GM12872 (cell line): Measurements from ENCODE around the gene KRT5.

ENCODE experiments used
- TF ChIP-seq, protein P1 (sequence below): IDR thresholded peaks from 3 replicates; pipeline ENCODE4 v1.5.1; 2011; ENCODE audit warnings: low read depth, mild to moderate bottlenecking, low read length, moderate library complexity; ENCODE audit not compliant: insufficient read depth

Gene KRT5

DNA sequence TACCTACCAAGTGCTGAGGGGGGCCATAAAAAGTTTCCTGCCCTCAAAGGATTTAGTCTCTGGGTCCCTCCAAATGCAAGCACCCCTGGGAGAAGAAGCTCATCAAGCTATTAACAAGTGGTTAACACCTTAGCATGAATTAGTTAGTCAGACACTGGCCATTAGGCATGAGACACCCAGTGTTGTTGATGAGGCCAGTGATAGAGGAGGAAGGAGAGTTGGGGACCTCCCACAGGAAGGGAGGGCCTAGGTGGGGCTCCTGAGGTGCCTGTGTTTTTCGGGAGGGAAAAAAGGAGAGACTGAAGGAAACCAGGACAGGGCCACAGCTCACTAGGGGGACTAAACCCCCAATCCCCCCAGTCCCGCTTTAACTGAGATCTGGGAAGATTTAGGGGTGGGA is 37.3 kb upstream of the KRT5 start:
- TF ChIP-seq, protein P1, sequence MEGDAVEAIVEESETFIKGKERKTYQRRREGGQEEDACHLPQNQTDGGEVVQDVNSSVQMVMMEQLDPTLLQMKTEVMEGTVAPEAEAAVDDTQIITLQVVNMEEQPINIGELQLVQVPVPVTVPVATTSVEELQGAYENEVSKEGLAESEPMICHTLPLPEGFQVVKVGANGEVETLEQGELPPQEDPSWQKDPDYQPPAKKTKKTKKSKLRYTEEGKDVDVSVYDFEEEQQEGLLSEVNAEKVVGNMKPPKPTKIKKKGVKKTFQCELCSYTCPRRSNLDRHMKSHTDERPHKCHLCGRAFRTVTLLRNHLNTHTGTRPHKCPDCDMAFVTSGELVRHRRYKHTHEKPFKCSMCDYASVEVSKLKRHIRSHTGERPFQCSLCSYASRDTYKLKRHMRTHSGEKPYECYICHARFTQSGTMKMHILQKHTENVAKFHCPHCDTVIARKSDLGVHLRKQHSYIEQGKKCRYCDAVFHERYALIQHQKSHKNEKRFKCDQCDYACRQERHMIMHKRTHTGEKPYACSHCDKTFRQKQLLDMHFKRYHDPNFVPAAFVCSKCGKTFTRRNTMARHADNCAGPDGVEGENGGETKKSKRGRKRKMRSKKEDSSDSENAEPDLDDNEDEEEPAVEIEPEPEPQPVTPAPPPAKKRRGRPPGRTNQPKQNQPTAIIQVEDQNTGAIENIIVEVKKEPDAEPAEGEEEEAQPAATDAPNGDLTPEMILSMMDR: no peak

DNA sequence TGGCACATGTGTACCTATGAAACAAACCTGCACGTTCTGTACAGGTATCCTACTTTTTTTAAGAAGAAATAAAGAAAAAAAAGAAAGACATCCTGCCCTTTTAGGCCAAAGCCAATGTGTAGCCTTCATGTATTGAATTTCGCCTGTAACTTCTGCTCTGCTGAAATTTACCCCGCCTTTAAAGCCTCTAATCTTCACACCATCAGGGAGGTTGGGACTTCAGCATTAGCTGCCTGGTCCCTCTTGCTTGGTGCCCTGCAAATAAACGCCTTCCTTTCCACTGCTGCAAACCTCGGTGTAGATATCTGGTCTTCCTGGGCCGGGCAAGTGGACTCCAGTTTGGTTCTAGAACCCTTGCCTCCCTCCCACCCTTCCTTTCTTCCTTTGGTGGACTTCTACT is 35.4 kb upstream of the KRT5 start:
- TF ChIP-seq, protein P1: no peak

DNA sequence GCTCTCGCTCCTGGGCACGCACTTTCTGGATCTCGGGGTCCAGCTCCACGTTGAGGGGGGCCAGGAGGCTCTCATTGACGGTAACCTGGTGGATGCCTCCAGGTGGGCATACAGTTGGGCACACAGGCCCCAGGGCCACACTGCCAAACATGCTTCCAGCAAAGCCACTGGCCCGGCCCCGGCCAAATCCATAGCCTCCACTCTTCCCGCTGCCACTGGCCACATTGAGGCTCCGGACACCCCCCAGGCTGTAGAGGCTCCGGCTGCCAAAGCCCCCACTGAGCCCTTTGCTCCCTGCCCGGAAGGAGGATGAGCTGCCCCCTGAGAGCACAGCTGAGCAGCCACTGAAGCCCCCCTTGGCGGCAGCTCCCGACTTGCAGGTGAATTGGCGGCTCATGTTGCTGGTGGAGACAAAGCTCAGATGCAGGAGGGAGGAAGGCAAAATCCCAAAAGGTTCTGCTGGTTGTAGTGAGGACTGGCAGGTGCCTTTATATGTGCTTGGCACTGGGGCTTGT is 32.5 kb upstream of the KRT5 start, which contains the start of gene KRT71:
TSS of gene KRT71 (minus strand) at position 465 of the 515 bp plus-strand sequence. CDS start at position 397, 68 bp downstream.
- TF ChIP-seq, protein P1: no peak

DNA sequence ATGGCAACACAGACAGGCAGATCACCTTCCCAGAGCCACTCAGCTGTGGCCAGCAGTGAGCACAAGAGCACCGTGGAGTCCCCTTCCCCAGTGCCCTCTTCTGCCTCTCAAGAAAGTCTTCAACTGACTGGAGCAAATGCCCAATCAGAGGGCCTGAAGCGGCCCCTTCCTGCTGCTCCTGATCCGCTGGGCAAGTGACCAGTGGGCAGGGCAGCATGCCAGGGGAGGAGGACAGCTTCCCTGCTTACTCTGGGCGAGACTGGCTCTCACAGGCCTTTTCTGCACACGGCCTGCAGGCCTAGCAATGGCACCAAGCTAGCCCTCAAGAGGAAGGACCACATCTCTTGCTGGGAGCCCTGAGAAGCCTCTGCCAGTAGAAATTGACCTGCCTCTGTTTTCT is 31.9 kb upstream of the KRT5 start:
- TF ChIP-seq, protein P1: no peak

DNA sequence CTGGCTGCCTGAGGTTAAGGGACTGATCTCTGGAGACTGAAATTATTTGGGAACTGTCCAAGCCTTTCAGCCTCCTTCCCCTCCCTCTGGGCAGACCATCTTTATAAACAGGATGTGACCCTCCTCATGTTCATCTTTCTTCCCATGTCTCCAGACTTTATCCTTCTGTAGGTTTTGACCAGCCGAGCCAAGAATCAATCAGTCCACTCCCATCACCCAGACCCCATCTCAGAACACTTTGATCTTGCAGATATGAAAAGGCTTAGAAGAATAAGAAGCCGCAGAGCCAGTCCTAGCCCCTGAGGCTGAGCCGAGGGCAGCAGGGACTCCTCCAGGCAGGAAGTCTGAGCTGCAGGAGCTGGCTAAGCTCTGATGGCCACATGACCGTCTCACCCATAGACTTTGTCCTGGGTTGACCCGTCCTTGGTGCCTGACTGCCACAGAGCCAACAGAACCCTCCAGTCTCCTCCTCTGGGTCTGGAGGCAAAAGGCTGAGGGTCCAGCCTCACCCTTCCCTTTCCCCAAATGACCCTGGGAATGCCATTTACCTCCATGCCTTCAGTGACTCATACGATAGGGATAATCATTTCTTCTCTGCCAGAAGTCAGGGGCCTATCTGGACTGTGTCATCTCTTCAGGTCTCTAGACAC is 31.1 kb upstream of the KRT5 start:
- TF ChIP-seq, protein P1: no peak

DNA sequence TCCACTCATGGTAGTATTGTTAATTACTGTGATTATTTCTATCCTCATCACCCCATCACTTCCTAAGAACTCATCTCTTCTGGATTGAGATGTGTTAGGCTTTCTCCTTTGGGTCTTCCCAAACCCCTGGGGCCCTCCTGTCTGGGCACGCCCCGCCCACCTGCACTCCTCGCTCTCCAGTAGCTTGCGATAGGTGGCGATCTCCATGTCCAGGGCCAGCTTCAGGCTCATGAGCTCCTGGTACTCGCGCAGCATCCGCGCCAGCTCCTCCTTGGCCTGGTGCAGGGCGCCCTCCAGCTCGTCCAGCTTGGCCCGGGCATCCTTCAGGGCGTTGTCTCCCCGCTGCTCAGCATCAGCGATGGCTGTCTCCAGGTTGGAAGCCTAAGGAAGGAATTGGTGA is 25.9 kb upstream of the KRT5 start:
- TF ChIP-seq, protein P1: no peak

DNA sequence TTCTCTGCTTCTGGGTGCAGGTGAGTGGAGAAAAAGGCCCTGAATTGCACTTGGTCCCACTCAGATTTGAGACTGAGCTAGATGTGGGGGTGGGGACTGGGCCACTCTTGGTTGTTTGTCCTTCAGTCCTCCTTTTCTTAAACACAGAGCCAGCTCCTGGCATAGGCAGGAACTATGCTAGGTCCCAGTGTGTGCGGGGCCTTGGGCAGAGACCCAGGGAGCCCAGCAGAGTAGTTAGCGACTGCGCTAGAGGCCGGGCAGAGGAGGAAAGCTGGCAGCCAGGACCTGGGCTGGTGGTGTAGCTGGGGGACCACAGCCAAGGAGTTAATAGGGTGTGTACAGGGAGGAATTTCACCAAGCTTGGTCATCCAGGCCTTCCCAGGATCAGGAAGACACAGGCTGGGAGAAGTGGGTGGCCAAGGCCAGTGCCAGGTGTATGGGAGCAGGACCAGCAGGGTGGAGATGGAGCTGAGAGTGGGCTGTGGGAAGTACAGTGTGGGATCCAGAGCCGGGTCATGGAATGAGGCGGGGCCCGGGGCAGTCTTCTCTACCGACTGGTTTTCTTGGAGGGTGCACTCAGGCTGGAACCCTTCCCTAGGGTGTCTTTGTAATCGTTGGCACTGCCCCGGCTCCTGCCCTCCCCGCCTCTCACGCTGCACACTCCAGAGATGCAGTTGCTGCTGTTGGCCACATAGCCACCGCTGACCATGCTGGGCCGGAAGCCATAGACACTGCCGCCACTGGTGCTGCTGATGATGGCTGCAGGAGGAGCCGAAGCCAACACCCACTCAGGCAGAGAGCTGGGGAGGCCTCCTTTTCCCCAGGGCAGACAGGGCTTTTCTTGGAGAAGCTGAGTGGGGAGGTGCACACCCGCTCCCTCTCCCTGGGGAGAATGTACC is 24.0 kb upstream of the KRT5 start:
- TF ChIP-seq, protein P1: no peak
